ENCODE measurements around the gene SMU1. TPM values are rescaled to one million over a fixed set of nuclear protein-coding genes. Genes with fewer than 3 reads are reported as not detected.
"Not testable (repeated sequence)": the region's sequence is repeated elsewhere in the genome, so short reads cannot be mapped to it uniquely, and the experiment has no call there.

The SMU1 gene
- total RNA-seq, 1 experiment from 2014 or later = 28.1 TPM

DNA sequence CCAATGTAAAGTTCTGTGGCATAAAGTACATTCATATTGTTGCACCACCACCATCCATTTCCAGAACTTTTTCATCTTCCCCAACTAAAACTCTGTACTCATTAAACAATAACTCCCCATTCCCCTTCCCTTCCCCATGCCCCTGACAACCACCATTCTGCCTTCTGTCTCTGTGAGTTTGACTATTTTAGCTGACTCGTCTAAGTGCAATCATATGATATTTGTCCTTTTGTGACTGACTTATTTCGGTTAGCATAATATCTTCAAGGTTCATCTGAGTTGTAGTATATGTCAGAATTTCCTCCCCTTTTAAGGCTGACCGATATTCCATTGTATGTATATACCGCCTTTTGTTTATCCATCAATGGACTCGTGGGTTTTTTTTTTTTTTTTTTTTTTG, 29.0 kb upstream of the SMU1 start:
- no peak for DNase-seq (ENCODE audit: low read depth)

DNA sequence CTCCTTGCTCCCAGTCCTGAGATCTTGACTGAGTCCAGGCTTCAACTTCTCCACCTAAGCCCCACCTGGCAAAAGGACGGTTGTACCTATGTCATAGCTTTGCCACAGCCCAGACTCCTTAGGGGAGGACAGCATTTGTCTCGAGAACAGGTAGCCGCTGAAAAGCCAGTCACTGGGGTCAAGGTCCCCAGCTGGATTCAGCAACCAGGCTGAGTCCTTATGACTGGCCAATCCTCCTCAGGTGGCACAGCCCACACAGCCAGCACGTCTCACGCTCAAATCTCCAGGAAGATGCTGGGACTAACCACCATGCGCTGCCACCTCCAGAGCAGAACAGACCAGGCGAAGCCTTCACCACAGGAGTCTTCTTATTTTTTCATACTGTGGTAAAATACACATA, 27.9 kb upstream of the SMU1 start:
- no peak for DNase-seq (ENCODE audit: low read depth)

DNA sequence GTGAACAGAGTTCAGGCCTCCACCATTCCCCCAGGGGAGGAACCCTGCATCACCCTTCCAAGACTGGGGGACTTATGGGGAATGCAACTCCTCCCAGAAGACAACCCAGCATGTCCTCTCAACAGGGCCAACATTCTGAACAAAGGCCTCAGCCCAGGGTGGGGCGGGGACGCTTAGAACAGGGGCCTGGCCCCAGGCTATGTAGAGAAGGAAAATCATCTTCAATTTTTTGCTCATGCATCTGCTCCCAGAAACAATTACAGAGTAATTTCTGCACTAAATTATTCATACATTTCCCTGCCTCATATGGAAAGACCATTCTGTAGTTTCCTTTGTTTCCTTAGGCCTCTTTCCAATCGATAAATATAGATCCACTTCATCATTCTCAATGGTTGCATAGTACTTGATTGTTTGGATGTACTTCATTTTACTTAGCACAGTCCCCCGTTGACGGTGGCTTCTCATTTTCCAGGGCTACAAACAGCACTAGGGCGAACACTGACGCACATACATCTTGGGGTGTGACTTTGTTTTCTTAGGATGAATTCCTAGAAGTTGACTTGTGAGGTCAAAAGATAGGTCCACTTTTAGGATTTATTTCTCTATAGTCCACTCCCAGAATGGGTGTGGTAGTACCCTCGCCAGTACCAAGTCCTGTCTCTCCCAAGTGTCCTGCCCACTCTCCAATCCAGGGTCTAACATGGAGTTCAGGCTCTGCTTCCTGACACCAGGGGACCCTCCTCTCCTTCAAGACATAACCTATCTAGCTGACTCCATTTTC, 27.2 kb upstream of the SMU1 start:
- DNase-seq (ENCODE audit: low read depth) = no peak

DNA sequence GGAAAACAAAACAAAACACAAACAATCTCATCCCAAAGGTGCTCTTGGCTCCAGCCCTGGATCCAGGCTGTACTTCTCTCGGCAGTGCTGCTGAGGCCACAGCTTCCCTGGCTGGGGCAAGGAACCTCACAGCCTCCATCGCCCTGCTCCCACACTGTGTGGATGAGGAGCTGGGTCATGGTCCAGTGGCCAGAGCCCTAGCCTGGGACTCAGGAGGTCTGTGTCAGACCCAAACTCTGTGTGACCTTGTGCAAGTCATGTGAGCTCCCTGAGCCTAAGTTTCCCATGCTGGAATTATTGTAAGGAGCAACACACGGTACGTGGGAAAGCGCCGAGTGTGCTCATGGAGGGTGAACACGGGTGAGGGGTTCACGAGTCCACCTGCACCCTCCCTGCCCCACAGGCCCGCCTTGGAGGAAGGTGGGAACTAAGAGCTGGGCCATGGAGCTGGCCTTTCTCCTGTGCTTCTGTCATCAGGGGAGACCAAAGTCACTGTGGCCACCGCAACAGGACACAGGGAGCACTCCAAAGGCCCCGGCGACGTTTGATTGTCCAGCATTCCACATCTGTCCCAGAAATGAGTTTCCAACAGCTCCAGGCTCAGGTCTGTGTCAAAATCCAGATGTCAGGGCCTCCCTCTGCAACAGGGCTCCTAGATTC, 26.2 kb upstream of the SMU1 start:
- no peak for DNase-seq (ENCODE audit: low read depth)

DNA sequence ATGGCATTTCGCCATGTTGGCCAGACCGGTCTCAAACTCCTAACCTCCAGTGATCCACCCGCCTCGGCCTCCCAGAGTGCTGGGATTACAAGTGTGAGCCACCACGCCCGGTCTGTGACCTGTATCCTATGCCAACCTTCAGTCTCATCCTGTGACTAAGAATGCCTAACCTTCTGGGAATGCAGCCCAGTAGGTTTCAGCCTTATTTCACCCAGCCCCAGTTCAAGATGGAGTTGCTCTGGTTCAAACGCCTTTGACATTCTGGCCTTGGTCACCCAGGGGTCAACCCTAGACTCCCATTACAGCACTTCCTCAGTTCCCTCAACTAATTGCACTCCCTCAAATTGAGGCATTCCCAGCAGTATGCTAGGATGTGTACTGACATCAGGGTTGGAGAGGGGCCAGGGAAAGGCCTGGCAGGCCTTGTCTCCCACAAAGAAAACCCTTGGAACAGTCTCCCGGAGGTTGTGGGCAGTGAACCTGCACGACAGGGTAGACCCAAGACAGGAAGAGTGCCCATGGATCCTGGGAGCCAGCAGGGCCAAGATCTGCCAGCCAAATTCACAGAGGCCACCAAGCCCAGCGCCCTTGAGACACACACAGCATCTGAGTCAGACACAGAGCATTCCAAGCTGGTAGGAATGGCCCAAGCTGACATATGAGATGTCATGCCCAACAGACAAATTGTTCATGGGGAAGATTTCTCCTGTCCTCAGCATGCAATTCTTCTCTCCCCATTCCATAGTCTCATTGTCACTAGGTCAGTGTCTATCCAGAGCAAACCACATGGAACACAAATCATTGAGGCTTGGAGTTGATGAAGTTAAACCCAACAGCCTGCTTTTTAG, 24.9 kb upstream of the SMU1 start:
- DNase-seq (ENCODE audit: low read depth) = peak; percentile 96

DNA sequence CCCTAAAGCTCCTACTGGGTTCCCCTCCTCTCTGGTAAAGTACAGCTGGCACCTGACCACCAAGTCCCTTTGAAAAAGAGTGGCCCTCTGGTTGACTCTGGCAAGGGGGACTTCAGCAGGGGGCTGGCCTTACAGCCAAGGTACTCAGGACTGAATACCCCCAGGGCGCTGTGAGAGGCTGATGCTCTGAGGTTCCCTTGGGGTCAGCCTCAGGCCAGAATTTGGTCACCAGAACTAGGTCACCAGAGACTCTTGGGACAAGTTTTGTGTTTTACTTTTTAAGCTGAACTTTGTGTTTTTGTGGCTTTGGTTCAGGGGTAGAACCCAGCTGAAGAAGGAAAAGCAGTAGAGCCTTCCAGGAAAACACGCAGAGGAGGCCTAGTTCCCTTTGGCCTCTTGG, 23.3 kb upstream of the SMU1 start:
- no peak for DNase-seq (ENCODE audit: low read depth)

DNA sequence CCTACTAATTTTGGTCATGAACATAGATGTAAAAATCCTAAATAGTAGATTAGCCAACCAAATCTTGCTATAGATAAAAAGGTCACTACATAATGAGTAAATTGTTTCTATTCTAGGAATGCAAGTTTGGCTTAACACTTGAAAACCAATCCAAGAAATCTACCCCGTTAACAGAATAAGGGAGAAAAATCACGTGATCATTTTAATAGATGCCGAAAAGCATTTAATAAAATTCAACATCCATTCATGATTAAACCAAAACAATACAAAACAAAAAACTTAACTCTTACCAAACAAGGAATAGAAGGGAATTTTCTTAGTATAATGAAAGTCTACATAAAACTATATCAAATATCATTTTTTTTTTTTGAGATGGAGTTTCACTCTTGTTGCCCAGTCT, 20.7 kb upstream of the SMU1 start:
- no peak for DNase-seq (ENCODE audit: low read depth)

DNA sequence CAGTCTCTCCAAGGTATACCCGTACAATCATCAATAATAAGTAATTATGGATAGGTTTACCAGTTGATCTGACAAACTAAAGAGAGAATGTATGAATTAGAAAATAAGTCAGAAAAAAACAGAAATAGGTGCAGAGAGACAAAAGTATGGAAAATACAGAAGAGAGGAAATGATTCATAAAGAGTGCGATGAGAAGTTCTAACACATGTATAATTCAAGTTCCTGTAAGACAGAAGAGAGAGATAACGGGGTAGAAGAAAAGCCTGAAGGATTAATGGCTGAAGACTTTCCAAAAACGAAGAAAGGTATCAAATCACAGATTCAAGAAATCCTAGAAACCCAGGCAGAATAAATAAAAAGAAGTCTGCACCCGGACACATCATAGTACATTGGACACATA, 16.2 kb upstream of the SMU1 start:
- no peak for DNase-seq (ENCODE audit: low read depth)

DNA sequence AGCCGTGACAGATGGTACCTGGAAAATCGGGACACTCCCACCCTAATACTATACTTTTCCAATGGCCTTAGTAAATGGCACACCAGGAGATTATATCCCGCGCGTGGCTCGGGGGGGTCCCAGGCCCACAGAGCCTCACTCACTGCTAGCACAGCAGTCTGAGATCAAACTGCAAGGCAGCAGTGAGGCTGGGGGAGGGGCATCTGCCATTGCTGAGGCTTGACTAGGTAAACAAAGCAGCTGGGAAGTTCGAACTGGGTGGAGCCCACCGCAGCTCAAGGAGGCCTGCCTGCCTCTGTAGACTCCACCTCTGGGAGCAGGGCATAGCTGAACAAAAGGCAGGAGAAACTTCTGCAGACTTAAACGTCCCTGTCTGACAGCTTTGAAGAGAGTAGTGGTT, 9.2 kb upstream of the SMU1 start:
- DNase-seq (ENCODE audit: low read depth) = not testable (repeated sequence)

DNA sequence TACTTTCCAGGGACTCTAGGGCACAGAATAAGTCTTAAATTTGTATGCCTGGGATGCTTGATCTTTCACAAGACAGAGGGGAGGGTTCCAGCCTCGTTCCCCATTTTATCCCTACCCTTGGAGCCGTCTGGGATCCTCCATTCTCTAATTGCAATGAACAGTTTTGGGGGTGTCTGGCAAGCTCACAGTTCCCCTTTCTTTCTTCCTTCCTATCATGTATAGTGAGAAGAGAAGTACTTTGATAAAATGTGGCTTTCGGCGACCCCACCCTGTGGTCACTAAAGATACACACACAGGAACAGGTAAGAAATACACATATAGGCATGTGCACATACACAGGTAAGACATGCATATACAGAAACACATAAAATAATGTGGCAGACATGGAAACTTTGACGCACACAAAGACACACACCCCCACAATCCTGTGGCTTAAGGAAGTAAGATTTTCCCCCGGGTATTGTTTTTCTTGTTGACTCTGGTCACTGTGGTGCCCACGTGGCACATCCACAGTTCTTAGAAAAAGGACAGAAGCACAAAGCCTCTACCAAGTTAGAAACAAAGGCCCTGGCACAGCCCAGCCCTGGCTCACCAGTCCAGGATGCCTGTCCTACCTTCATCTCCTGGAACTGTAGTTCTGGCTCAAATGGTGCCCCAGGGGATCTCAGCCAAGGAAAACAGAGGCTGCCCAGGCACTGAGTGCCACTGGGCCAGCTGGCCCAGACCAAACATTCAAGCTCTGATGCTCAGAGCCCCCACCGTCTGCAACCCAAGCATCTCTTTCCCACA, 6.3 kb upstream of the SMU1 start:
- no peak for DNase-seq (ENCODE audit: low read depth)

DNA sequence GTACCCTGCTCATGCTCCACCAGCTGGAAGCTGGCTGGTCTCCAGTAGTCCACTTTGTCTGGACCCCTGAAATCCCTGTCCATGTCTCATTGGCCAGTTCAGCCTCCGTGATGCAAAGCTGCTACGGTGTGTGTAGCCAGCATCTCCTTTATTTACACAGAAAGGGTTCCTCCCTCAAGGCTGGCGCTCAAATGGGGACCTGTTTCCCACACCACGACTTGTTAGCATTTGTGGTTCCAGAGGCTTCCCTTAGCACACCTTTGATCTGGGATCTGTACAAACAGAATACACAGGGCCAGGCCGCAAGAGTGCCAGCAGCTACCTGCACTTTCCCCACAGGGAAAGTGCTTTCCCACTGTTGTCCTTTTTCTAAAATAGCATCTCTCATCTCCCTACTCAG, 5.7 kb upstream of the SMU1 start:
- DNase-seq (ENCODE audit: low read depth) = no peak

DNA sequence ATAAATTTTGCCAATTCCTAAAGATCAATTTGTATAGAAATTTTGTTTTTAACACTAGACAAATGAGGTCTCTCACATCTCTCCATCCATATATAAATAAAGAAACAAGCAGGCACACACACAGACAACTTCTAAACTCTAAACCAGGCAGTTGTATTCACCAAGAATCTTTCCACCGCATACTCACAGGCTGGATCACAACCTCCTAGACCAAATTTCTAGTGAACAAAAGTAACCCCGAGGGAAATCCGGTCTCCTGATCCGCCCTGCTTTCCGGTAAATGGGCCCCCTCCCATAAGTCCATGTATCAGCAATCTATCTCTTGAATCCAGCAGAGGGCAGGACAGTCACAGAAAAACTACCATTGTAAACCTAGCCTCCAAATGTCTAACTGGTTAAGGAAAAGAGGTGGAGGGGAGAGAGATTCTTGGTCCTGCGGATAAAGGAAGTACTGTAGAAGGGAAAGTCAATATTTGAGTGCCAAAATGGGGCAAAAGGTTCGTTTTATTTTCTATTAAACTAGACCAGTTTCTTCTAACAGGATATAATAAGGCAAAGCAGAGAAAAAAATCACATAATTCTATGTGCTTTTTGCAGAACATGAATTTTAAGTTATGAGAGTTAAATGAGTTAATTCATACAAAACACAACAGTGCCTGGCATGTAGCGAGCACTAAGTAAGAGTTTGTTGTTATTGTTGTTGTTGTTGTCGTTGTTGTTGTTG, 4.8 kb upstream of the SMU1 start:
- DNase-seq (ENCODE audit: low read depth) = peak; percentile 83

DNA sequence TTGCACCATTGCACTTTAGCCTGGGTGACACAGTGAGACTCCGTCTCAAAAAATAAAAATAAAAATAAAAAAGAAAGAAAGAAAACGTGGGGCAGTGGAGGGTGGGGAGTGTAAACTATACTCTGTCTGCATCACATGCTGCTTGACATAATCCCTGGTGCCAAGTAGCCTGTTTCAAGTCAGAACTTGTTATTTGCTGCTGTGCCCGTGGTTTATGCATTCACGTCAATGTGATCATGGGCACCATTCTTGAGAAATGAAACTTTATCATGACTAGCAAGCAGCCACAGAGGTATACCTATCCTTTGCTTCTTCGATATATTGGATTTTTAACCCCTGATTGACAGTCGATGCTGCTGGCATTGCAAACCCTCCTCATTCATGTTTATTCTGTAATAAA, 4.1 kb upstream of the SMU1 start:
- no peak for DNase-seq (ENCODE audit: low read depth)

DNA sequence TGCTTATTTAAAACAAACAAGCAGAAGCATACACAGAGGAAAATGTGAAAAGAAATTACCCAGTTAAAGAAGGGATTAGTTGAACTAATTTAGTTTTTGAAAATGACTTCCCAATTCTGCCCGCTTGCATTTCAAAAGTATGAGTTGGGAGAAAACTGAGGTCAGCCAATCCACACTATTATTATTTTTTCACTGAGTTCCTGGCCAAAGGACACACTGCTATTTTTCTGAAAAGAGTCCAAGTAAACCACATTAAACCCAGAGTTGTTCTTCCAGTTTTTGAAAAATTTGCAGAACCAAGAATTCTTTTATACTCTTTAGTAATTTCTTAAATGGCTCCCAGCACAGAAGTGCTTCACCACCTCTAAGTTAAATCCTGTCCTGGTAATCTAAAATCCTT, 7.5 kb downstream of the SMU1 start:
- no peak for DNase-seq (ENCODE audit: low read depth)

DNA sequence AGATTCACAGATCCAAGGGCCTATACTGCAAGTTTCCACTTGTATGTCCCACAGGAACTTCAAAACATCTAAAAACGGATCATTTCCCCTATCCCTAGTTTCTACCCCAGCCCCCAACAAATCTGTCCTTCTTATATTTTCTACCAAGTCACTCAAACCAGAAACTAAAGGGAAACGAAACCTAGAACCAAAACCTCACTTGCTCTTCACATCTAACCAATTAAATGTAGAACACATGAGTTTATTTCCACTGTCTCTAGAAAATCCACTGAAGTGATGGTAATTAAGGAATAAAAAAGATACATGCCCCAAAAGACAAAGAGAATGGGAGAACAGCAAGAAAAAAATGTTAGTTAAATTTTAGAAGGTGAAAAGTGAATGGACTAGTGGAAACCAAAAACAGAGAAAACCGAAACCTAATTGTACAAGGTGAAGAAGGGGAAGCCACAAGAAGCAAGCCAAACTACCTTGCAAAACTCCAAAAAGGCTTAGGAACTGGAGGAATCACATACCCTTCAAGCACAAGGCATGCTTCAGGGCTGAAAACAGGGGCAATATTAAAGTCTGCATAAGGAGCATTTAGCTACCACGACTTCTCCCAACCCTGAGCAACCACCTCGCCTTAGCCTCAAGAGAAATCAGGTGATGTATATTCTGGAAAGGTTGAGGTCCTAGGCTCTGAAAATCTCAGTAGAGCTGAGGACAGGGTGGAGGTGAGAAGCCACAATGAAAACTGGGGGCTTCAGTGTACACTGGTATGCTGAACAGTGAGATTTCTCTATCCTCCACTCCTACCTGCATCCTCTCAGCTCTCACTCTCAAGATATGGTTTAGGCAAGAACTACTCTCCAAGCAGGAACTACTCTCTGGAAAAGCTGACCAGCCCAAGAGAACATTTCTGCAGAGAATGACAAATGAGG, 11.1 kb downstream of the SMU1 start:
- no peak for DNase-seq (ENCODE audit: low read depth)

DNA sequence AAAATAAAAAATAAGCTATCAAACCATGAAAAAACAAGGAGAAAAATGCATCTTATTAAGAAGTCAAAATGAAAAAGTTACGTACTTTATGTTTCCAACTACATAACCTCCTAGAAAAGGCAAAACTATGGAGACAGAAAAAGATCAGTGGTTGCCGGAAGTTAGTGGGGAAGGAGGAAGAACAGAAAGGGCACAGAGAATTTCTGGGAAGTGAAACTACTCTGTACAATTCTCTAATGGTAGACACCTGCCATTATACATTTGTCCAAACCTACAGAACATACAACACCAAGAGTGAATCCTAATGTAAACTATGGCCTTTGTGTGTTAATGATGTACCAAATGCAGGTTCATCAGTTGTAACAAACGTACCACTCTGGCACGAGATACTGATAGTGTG, 25.3 kb downstream of the SMU1 start:
- no peak for DNase-seq (ENCODE audit: low read depth)

DNA sequence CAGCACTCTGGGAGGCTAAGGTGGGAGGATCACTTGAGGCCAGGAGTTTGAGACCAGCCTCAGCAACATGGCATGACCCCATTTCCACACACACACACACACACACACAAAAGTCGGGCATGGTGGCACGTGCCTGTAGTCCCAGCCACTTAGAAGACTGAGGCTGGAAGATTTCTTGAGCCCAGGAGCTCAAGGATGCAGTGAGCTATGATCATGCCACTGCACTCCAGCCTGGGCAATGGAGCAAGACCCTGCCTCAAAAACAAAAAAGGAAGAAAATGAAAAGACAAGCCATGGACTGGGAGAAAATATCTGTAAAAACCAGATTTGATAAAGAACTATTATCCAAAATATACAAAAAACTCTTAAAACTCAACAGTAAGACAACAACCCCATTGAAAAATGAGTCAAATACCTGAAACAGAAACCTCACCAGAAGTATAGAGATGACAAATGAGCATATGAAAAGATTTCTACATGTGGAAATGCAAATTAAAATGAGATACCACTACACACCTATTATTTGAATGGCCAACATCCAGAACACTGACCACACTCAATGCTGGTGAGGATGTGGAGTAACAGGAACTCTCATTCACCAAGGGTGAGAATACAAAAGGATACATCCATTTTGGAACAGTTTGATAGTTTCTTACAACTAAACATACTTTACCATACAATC, 26.7 kb downstream of the SMU1 start:
- no peak for DNase-seq (ENCODE audit: low read depth)

DNA sequence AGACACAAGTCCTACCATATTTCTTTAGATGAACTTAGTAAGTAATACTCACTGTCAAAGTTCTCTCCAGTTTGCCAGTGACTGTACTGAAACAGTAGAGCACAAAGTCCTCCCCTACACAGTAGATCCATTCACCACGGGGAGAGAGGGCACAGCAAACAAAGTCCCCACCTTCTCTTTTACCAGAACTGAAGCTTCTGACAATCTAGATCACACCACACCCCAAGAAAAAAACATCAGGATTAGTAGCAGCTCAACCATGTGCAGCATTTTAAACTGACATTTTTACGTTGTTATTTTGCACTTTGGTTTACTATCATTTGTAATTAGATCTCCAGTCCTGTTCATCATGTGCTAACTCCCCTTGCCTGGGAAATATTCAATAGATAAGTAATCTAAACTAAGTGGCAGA, 28.4 kb downstream of the SMU1 start:
- no peak for DNase-seq (ENCODE audit: low read depth)

DNA sequence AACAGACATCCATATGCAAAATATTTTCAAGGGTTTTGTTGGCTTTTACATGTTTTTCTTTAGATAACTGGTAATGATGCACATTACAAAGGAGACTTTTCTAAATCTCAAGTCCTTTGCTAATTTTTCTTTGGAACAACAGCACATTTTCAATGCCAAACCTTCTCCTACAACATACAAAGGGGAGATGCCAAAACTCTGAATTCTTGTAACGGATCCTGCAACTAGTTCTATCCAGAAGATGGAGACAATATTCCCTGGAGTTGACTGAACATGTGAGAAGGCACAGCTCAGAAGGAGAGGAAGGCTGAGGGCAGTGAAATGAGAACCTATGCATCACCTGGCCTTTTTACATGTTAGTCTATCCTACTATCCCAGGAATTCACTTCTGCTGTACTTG, 30.4 kb downstream of the SMU1 start:
- no peak for DNase-seq (ENCODE audit: low read depth)

All from RPMI7951 (cell line).